AG09309 (cell line): Measurements from ENCODE around the gene FAM171A2.

Experiments used
- DNase-seq: peaks from one replicate; pipeline ENCODE4 v3.0.0-alpha.2; 2010; ENCODE audit warnings: low read depth
- H3K4me3 ChIP-seq: 2 replicates; pipeline ENCODE4 v1.5.1; 2011; ENCODE audit warnings: mild to moderate bottlenecking, low read depth, low read length, moderate library complexity; ENCODE audit not compliant: control insufficient read depth
- TF ChIP-seq, protein P1 (sequence below): IDR thresholded peaks from 2 replicates; pipeline ENCODE4 v1.5.1; 2011; ENCODE audit warnings: mild to moderate bottlenecking, low read depth, low read length, inconsistent platforms; ENCODE audit not compliant: insufficient read depth, control insufficient read depth; ENCODE audit errors: missing control alignments

Gene FAM171A2

DNA sequence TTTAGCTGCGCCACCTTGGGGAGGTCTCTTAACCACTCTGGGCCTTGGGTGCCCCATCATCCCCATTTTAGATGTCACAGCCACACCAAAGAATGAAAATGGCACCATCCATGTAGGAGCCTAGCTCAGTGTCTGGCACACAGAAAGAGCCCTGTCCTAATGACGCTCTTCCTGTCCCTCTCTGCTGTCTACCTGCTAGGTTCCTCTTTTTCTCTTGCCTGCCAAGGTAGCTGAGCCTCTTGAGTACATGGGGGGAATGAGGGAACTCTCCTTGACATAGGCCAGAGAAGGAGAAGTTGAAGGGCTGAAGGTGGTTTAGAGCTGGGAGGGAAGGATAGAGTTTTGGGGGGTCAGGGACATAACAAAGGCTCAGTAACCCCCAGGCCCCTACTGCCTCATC is 53.5 kb downstream of the FAM171A2 start:
- TF ChIP-seq, protein P1, sequence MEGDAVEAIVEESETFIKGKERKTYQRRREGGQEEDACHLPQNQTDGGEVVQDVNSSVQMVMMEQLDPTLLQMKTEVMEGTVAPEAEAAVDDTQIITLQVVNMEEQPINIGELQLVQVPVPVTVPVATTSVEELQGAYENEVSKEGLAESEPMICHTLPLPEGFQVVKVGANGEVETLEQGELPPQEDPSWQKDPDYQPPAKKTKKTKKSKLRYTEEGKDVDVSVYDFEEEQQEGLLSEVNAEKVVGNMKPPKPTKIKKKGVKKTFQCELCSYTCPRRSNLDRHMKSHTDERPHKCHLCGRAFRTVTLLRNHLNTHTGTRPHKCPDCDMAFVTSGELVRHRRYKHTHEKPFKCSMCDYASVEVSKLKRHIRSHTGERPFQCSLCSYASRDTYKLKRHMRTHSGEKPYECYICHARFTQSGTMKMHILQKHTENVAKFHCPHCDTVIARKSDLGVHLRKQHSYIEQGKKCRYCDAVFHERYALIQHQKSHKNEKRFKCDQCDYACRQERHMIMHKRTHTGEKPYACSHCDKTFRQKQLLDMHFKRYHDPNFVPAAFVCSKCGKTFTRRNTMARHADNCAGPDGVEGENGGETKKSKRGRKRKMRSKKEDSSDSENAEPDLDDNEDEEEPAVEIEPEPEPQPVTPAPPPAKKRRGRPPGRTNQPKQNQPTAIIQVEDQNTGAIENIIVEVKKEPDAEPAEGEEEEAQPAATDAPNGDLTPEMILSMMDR, result no peak
- no peak overlapping the region for H3K4me3 ChIP-seq
- no peak for DNase-seq

DNA sequence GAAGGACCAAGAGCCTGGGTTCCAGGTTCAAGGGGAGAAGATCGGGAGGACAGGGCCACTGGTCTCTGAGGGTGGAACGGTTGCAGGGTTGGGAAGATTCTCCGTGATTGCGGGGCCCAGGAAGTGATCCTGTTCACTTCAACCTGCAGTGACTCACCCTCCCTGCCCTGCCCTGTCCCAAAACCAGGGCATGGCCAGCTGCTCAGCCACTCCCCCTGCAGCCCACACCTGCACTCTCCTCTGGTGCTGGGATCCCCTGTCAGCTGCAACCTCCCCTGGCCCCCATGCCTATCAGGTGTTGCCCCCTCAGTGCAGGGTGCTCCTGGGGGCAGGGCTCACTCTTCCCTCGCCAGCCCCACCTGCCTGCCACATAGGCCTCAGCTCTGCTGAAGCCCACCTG is 54.2 kb downstream of the FAM171A2 start:
- H3K4me3 ChIP-seq, result no peak overlapping the region
- TF ChIP-seq, protein P1, result no peak
- no peak for DNase-seq

GRCh38 chr17:44308865-44309264 is 54.8 kb downstream of the FAM171A2 start:
- TF ChIP-seq, protein P1, result no peak
- H3K4me3 ChIP-seq, result no peak overlapping the region
- DNase-seq, result no peak

GRCh38 chr17:44308320-44308818 is 55.3 kb downstream of the FAM171A2 start, which contains the start of gene RUNDC3A:
RUNDC3A (plus strand) TSS chr17:44308601; CDS start chr17:44308833, 232 bp downstream.
- H3K4me3 ChIP-seq, result peak within 1 kb of the TSS; percentile 27
- no peak for DNase-seq
- TF ChIP-seq, protein P1, result no peak

- no peak overlapping the region; the same call in 1 of the 2 replicates for H3K4me3 ChIP-seq
- TF ChIP-seq, protein P1, result no peak
- DNase-seq, result no peak
Observed at GRCh38 chr17:44307387-44308186, 56.1 kb downstream of the FAM171A2 start.

DNA sequence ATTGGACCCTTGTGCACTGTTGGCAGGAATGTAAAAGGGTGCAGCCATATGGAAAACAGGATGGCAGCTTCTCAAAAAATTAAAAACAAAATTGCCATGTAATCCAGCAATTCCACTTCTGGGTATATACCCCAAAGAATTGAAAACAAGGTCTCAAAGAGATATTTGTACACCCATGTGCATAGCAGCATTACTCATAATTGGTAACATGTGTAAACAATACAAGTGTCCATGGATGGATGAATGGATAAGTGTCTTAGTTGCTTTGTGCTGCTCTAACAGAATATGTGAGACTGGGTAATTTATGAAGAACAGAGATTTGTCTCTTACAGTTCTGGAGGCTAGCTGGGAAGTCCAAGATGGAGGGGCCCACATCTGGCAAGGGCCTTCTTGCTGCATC is 59.0 kb downstream of the FAM171A2 start:
- H3K4me3 ChIP-seq, result no peak overlapping the region
- no peak for DNase-seq
- TF ChIP-seq, protein P1, result no peak
